Panc1 (cell line): ENCODE measurements around the gene SIK2. TPM values are rescaled to one million over a fixed set of nuclear protein-coding genes. Genes with fewer than 3 reads are reported as not detected.
A peak's percentile ranks its signal among the peaks of the same experiment; 100 is the strongest.

Experiments
- ATAC-seq: fragments of 200-7000 bp; cut with Tn5 transposase; 2 replicates; pipeline ENCODE4 v1.9.1; 2020; ENCODE audit warnings: mild to moderate bottlenecking, moderate library complexity
- BruUV-seq: library from RNA; stranded (reverse); fragments of 400-500 nt; replicated peaks from 2 replicates; lab custom pipeline; 2021; lab: Mats Ljungman, UMichigan
- CTCF ChIA-PET: fragments of 300-600 bp; sonication (Branson Sonifier 250); formaldehyde crosslinking; loops from one replicate; lab custom pipeline; 2022; ENCODE audit warnings: antibody characterized with exemption; lab: Charles Lee
- POLR2A ChIA-PET: fragments of 300-600 bp; sonication (Branson Sonifier 250); formaldehyde crosslinking; loops from one replicate; lab custom pipeline; 2022; ENCODE audit warnings: antibody characterized with exemption; lab: Charles Lee
- DNase-seq: peaks from one replicate; pipeline ENCODE4 v3.0.0-alpha.2; 2010; ENCODE audit warnings: low read depth, low spot score
- H3K27ac ChIP-seq: 2 replicates; pipeline ENCODE4 v1.5.1; 2011; ENCODE audit warnings: mild to moderate bottlenecking, low read length, inconsistent platforms
- H3K27me3 ChIP-seq: fragments of 200-500 bp; sonication (Bioruptor generic); 2 replicates; pipeline ENCODE4 v1.6.0; 2014; ENCODE audit warnings: low read length, inconsistent platforms; ENCODE audit not compliant: control insufficient read depth, insufficient read depth
- H3K36me3 ChIP-seq: fragments of 200-500 bp; sonication (Bioruptor generic); 2 replicates; pipeline ENCODE4 v1.5.1; 2014; ENCODE audit warnings: inconsistent platforms, mild to moderate bottlenecking, low read length, moderate library complexity; ENCODE audit not compliant: control insufficient read depth, insufficient read depth
- H3K4me1 ChIP-seq: 2 replicates; pipeline ENCODE4 v1.5.1; 2011; ENCODE audit warnings: inconsistent platforms, mild to moderate bottlenecking, low read length, moderate library complexity; ENCODE audit not compliant: control insufficient read depth, insufficient read depth
- H3K4me3 ChIP-seq, 2 experiments: 2 replicates each; pipeline ENCODE4 v1.5.1; 2011 to 2012; ENCODE audit warnings: low read depth in 2 of 2, low read length in 2 of 2, mild to moderate bottlenecking in 2 of 2, inconsistent platforms in 1 of 2, moderate library complexity in 1 of 2
- H3K9me3 ChIP-seq: fragments of 200-500 bp; sonication (Bioruptor generic); 2 replicates; pipeline ENCODE4 v1.5.1; 2014; ENCODE audit warnings: low read depth, mild to moderate bottlenecking, inconsistent platforms, low read length, moderate library complexity; ENCODE audit not compliant: control insufficient read depth, insufficient read depth
- CTCF ChIP-seq: fragments of 450-650 bp; IDR thresholded peaks from 2 replicates; pipeline ENCODE4 v1.5.1; 2017; ENCODE audit warnings: mild to moderate bottlenecking
- POLR2AphosphoS5 ChIP-seq: IDR thresholded peaks from 2 replicates; pipeline ENCODE4 v1.6.1; 2012; ENCODE audit warnings: mild to moderate bottlenecking, low read depth, low read length, moderate library complexity
- SIN3A ChIP-seq: IDR thresholded peaks from 2 replicates; pipeline ENCODE4 v1.6.1; 2012; ENCODE audit warnings: low read depth, mild to moderate bottlenecking, low read length, moderate library complexity, borderline replicate concordance; ENCODE audit not compliant: insufficient read depth
- TCF7L2 ChIP-seq: IDR thresholded peaks from 2 replicates; pipeline ENCODE4 v1.6.1; 2011; ENCODE audit warnings: mild to moderate bottlenecking, low read depth, low read length, inconsistent platforms
- in situ Hi-C: cut with HindIII; loops from 2 replicates; pipeline ENCODE4 v1.10.0; 2016; ENCODE audit warnings: low sequenced_read_pairs, low pct_unique_long_range_greater_than_20kb
- intact Hi-C: fragments of 100-400 bp; cut with micrococcal nuclease; formaldehyde crosslinking; loops from one replicate; pipeline ENCODE4 v1.10.0; 2022; ENCODE audit not compliant: unreplicated experiment
- total RNA-seq: library from RNA; stranded (reverse); gene quantifications from one replicate; pipeline ENCODE4 v1.2.1, GENCODE V29; 2021; ENCODE audit not compliant: unreplicated experiment
- TF ChIP-seq, protein P1 (sequence below), 2 experiments: IDR thresholded peaks; 2 replicates each; pipeline ENCODE4 v1.6.1; 2011 to 2012; ENCODE audit warnings: low read depth in 2 of 2, control low read depth in 1 of 2, low read length in 1 of 2, mild to moderate bottlenecking in 1 of 2, moderate library complexity in 1 of 2; ENCODE audit not compliant: insufficient read depth in 1 of 2

SIK2 gene
- total RNA-seq, 1 experiment from 2014 or later = 17.0 TPM

GRCh38 chr11:111562692-111563389 lies 39.4 kb upstream of the SIK2 start:
- CTCF ChIA-PET = interaction anchor here (0.6 kb wide), 1 partner anchor 302 kb away, joined by 3 read pairs; no protein-coding TSS in a partner anchor
- no peak for ATAC-seq
- POLR2A ChIA-PET = interaction anchor here (0.6 kb wide), 1 partner anchor 270 kb away, joined by 3 read pairs; no protein-coding TSS in a partner anchor
- in situ Hi-C loops = no loop called here
- no peak for DNase-seq
- no TSS peak for BruUV-seq
- intact Hi-C loops = no loop called here
- Histone ChIP-seq H3K36me3 (no peaks in the 10 kb centered on the region), H3K9me3 (no peaks in the 10 kb centered on the region), H3K27me3 (no peaks in the 10 kb centered on the region), H3K4me3 (no peak overlapping the region), H3K4me1 (no peaks in the 10 kb centered on the region; the same call in 1 of the 2 replicates), H3K27ac (no peak overlapping the region)
- TF ChIP-seq, protein P1, sequence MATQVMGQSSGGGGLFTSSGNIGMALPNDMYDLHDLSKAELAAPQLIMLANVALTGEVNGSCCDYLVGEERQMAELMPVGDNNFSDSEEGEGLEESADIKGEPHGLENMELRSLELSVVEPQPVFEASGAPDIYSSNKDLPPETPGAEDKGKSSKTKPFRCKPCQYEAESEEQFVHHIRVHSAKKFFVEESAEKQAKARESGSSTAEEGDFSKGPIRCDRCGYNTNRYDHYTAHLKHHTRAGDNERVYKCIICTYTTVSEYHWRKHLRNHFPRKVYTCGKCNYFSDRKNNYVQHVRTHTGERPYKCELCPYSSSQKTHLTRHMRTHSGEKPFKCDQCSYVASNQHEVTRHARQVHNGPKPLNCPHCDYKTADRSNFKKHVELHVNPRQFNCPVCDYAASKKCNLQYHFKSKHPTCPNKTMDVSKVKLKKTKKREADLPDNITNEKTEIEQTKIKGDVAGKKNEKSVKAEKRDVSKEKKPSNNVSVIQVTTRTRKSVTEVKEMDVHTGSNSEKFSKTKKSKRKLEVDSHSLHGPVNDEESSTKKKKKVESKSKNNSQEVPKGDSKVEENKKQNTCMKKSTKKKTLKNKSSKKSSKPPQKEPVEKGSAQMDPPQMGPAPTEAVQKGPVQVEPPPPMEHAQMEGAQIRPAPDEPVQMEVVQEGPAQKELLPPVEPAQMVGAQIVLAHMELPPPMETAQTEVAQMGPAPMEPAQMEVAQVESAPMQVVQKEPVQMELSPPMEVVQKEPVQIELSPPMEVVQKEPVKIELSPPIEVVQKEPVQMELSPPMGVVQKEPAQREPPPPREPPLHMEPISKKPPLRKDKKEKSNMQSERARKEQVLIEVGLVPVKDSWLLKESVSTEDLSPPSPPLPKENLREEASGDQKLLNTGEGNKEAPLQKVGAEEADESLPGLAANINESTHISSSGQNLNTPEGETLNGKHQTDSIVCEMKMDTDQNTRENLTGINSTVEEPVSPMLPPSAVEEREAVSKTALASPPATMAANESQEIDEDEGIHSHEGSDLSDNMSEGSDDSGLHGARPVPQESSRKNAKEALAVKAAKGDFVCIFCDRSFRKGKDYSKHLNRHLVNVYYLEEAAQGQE (IDR thresholded peaks at IDR 0.05; ENCODE audit: insufficient read depth in 1 of 2, low read depth in 2 of 2, low read length in 1 of 2) = no peak
- TF ChIP-seq SIN3A (no peak), CTCF (no peak), POLR2AphosphoS5 (no peak), TCF7L2 (no peak)

GRCh38 chr11:111565114-111565720 lies 37.0 kb upstream of the SIK2 start:
- CTCF ChIA-PET = interaction anchor here (0.5 to 0.7 kb wide), 2 partner anchors 146 to 627 kb away, joined by 3 to 5 read pairs; no protein-coding TSS in a partner anchor
- peaks cover 3% of the 10 kb centered on the region; the same call in 1 of the 2 replicates for H3K4me1 ChIP-seq
- BruUV-seq = no TSS peak
- no peak for TF ChIP-seq TCF7L2
- peak; percentile 92 for TF ChIP-seq CTCF
- TF ChIP-seq, protein P1 (IDR thresholded peaks at IDR 0.05; ENCODE audit: insufficient read depth in 1 of 2, low read depth in 2 of 2, low read length in 1 of 2) = no peak
- no peak for TF ChIP-seq POLR2AphosphoS5
- H3K4me3 ChIP-seq = no peak overlapping the region
- POLR2A ChIA-PET = no interaction called here
- peak overlapping the region; percentile 57; the same call in 1 of the 2 replicates for H3K27ac ChIP-seq
- no peaks in the 10 kb centered on the region for H3K36me3 ChIP-seq
- no peaks in the 10 kb centered on the region for H3K9me3 ChIP-seq
- in situ Hi-C loops (no loop called here), intact Hi-C loops (loop anchor here (1.0 kb wide), 2 partner anchors 212 to 276 kb away; no protein-coding TSS in a partner anchor)
- no peaks in the 10 kb centered on the region for H3K27me3 ChIP-seq
- ATAC-seq (peak; percentile 46), DNase-seq (peak; percentile 80)
